CD4-positive, alpha-beta T cell (primary cell): ENCODE results near the gene MRPS34. TPM values are rescaled to one million over a fixed set of nuclear protein-coding genes. Genes with fewer than 3 reads are reported as not detected.

Experiments
- ATAC-seq: fragments of 200-7000 bp; cut with Tn5 transposase; one replicate; pipeline ENCODE4 v1.10.0; 2022; ENCODE audit warnings: mild to moderate bottlenecking; ENCODE audit not compliant: poor library complexity
- CTCF ChIA-PET: fragments of 350-600 bp; sonication (Branson Sonifier 250); formaldehyde crosslinking; loops from one replicate; lab custom pipeline; 2021; ENCODE audit warnings: antibody characterized with exemption, inconsistent platforms; lab: Charles Lee
- POLR2A ChIA-PET: fragments of 350-600 bp; sonication (Branson Sonifier 250); formaldehyde crosslinking; loops from one replicate; lab custom pipeline; 2021; ENCODE audit warnings: antibody characterized with exemption, inconsistent platforms; lab: Charles Lee
- DNase-seq, 14 experiments: peaks; one replicate each; pipeline ENCODE4 v3.0.0-alpha.2; 2013 to 2020; ENCODE audit warnings: mixed read lengths in 2 of 14
- H3K27ac ChIP-seq, 2 donors: one replicate each; pipeline versions ENCODE4 v1.5.1 to v1.7.0; 2013; ENCODE audit warnings: low read length in 2 of 2, low read depth in 1 of 2, mild to moderate bottlenecking in 1 of 2
- H3K27me3 ChIP-seq, 2 experiments: 1 replicate in 1 of 2; 2 replicates in 1 of 2; pipeline versions ENCODE4 v1.6.1 to v1.7.0; 2013; ENCODE audit warnings: low read length in 2 of 2, control low read depth in 1 of 2, mild to moderate bottlenecking in 1 of 2, moderate library complexity in 1 of 2; ENCODE audit not compliant: insufficient read depth in 2 of 2, control insufficient read depth in 1 of 2
- H3K36me3 ChIP-seq: one replicate; pipeline ENCODE4 v1.6.1; 2013; ENCODE audit warnings: low read length, control low read depth; ENCODE audit not compliant: insufficient read depth
- H3K4me1 ChIP-seq: one replicate; pipeline ENCODE4 v1.6.1; 2013; ENCODE audit warnings: low read length, control low read depth; ENCODE audit not compliant: insufficient read depth
- H3K4me3 ChIP-seq: one replicate; pipeline ENCODE4 v1.5.1; 2013; ENCODE audit warnings: mild to moderate bottlenecking, low read length, moderate library complexity
- H3K9me3 ChIP-seq, 2 experiments: 1 replicate in 1 of 2; 2 replicates in 1 of 2; pipeline versions ENCODE4 v1.6.1 to v1.7.0; 2013; ENCODE audit warnings: low read length in 2 of 2, mild to moderate bottlenecking in 2 of 2, control low read depth in 1 of 2, moderate library complexity in 1 of 2; ENCODE audit not compliant: control insufficient read depth in 1 of 2, insufficient read depth in 1 of 2
- H3K27ac Mint-ChIP-seq: one replicate; pipeline ENCODE4 v1.8.0; 2020; ENCODE audit warnings: mixed read lengths
- H3K27me3 Mint-ChIP-seq: one replicate; pipeline ENCODE4 v1.8.0; 2021; ENCODE audit warnings: mixed read lengths
- H3K36me3 Mint-ChIP-seq: one replicate; pipeline ENCODE4 v1.8.0; 2021; ENCODE audit warnings: low read depth, mixed read lengths
- H3K4me1 Mint-ChIP-seq: one replicate; pipeline ENCODE4 v1.8.0; 2021; ENCODE audit warnings: low read depth, mixed read lengths
- H3K4me3 Mint-ChIP-seq: one replicate; pipeline ENCODE4 v1.8.0; 2020; ENCODE audit warnings: mild to moderate bottlenecking, mixed read lengths
- H3K9me3 Mint-ChIP-seq: one replicate; pipeline ENCODE4 v1.8.0; 2020; ENCODE audit warnings: mixed read lengths
- CTCF ChIP-seq: fragments of 200-600 bp; IDR thresholded peaks from one replicate; pipeline ENCODE4 v1.8.0; 2022; ENCODE audit warnings: antibody characterized with exemption, mild to moderate bottlenecking
- intact Hi-C, 2 experiments: fragments of 100-400 bp; cut with DNase I in 1 of 2; cut with micrococcal nuclease in 1 of 2; formaldehyde crosslinking; loops; one replicate each; pipeline versions ENCODE4 v1.15.1 to v1.9.0; 2023 to 2025; cut with DNase I, micrococcal nuclease
- total RNA-seq, 174 experiments: library from RNA in 2 of 174; stranded (reverse) in 2 of 174; gene quantifications; one replicate each; pipeline ENCODE4 v1.2.3 and lab custom pipeline; 2021 to 2026

Gene MRPS34
- total RNA-seq, 2 experiments from 2014 or later, result 25.5 to 26.9 TPM

DNA sequence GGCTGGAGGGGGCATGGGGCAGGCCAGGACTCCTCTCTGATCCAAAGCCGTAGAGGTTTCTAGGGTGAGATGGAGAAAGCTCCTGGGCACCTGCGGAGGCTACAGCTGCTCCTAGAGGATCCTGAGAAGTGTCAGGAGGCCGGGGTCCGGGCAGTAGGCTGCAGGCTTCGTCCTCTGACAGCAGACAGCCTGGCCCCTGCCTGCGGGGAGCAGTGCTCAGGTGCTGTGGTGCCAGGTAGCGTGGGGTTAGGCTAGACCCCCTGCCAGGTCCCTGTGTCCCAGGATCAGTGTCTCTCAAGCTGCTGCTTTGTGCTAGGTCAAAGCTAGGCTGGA is 1.5 kb upstream of the MRPS34 start:
- Histone ChIP-seq H3K36me3 (peaks cover 39% of the 10 kb centered on the region), H3K4me3 (peak overlapping the region; percentile 89), H3K27me3 (no peaks in the 10 kb centered on the region), H3K27ac (peak overlapping the region in 1 of 2 donors; percentile 55), H3K9me3 (peaks cover 0 to 4% of the 10 kb centered on the region in 2 experiments), H3K4me1 (peaks cover 45% of the 10 kb centered on the region)
- peak overlapping the region; percentile 48 for H3K4me3 Mint-ChIP-seq
- no peaks in the 10 kb centered on the region for H3K9me3 Mint-ChIP-seq
- TF ChIP-seq CTCF, result no peak
- ChIA-PET POLR2A (interaction anchor here (1.0 to 7.9 kb wide), 3 partner anchors 7 to 15 kb away, joined by 3 to 163 read pairs (median 3); partner anchors contain the start of genes NUBP2 and SPSB3), CTCF (interaction anchor here (4.0 kb wide), 1 partner anchor 8 kb away, joined by 21 read pairs; the partner anchor contains the start of genes NUBP2 and SPSB3)
- no peaks in the 10 kb centered on the region for H3K27me3 Mint-ChIP-seq
- ATAC-seq, result no peak
- no peak for DNase-seq
- H3K36me3 Mint-ChIP-seq, result peaks cover 28% of the 10 kb centered on the region
- H3K27ac Mint-ChIP-seq, result no peak overlapping the region
- intact Hi-C loops, result loop anchor here (5.0 to 10.0 kb wide), 6 partner anchors 53 to 422 kb away; partner anchors contain the start of genes FAHD1 (in 1 of the 2), GNPTG (in 1 of the 2), HAGH (in 1 of the 2) and JPT2 (in 1 of the 2)
- H3K4me1 Mint-ChIP-seq, result peaks cover 16% of the 10 kb centered on the region

DNA sequence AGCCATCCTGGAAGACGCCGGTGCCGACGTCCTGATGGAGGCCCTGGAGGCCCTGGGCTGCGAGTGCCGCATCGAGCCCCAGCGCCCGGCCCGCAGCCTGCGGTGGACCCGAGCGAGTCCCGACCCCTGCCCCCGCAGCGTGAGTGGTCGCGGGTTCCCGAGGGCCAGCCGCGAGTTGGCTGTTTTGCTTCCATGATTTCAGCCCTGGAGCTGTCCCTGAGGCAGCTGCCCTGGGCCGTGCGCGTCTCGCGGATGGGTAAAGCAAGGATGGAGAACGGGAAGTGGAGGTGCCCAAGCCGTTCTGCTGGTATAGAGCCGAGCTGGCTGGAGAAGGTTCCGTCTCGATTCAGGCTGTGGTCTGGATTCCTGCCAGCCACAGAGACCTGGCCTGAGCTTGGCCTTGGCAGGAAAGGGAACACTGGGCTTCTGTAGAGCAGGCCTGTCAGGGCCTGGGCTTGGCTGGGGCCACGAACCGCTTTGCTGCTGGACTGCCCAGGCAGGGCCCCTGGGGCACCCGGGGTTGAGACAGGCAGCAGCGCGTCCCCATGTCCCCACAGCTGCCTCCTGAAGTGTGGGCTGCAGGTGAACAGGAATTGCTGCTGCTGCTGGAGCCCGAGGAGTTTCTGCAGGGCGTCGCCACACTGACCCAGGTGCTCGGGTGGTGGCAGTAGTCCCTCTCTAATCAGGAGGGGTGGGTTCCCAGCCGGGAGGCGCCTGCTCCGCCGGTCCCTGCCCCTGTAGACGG is 941 bp upstream of the MRPS34 start:
- no peaks in the 10 kb centered on the region for H3K27me3 ChIP-seq
- DNase-seq, result peak in 1 of 14 experiments; percentile 29
- Mint-ChIP-seq H3K4me3 (peak overlapping the region; percentile 93), H3K27ac (peak overlapping the region; percentile 65), H3K9me3 (no peaks in the 10 kb centered on the region), H3K27me3 (no peaks in the 10 kb centered on the region), H3K4me1 (peaks cover 16% of the 10 kb centered on the region), H3K36me3 (peaks cover 27% of the 10 kb centered on the region)
- ChIA-PET CTCF (interaction anchor here (4.0 kb wide), 1 partner anchor 9 kb away, joined by 21 read pairs; the partner anchor contains the start of genes NUBP2 and SPSB3), POLR2A (interaction anchor here (0.6 to 7.9 kb wide), 4 partner anchors 8 to 68 kb away, joined by 3 to 163 read pairs (median 12); partner anchors contain the start of genes FAHD1, HAGH, MAPK8IP3 and NUBP2)
- H3K9me3 ChIP-seq, result peaks cover 0 to 4% of the 10 kb centered on the region in 2 experiments
- peaks cover 36% of the 10 kb centered on the region for H3K36me3 ChIP-seq
- H3K27ac ChIP-seq, result peak overlapping the region; percentile 55 to 69
- intact Hi-C loops, result loop anchor here (1.0 to 10.0 kb wide), 10 partner anchors 8 to 422 kb away; partner anchors contain the start of genes FAHD1 (in 2 of the 2), HAGH (in 2 of the 2), NUBP2 (in 2 of the 2) and SPSB3 (in 2 of the 2)
- H3K4me1 ChIP-seq, result peaks cover 42% of the 10 kb centered on the region
- H3K4me3 ChIP-seq, result peak overlapping the region; percentile 89
- no peak for TF ChIP-seq CTCF
- ATAC-seq, result no peak

- Mint-ChIP-seq H3K27ac (peak within 1 kb of the TSS; percentile 92), H3K9me3 (no peaks in the 10 kb centered on the region), H3K27me3 (no peaks in the 10 kb centered on the region), H3K36me3 (peaks cover 36% of the 10 kb centered on the region), H3K4me3 (peak within 1 kb of the TSS; percentile 98), H3K4me1 (peaks cover 16% of the 10 kb centered on the region)
- intact Hi-C loops, result loop anchor here (2.0 to 10.0 kb wide), 9 partner anchors 54 to 420 kb away; partner anchors contain the start of genes FAHD1 (in 2 of the 2), HAGH (in 2 of the 2), GNPTG (in 1 of the 2) and JPT2 (in 1 of the 2)
- TF ChIP-seq CTCF, result no peak
- Histone ChIP-seq H3K27me3 (no peaks in the 10 kb centered on the region), H3K36me3 (peaks cover 27% of the 10 kb centered on the region), H3K27ac (peak within 1 kb of the TSS; percentile 41 to 69), H3K4me1 (peaks cover 42% of the 10 kb centered on the region), H3K9me3 (peaks cover 0 to 4% of the 10 kb centered on the region in 2 experiments), H3K4me3 (peak within 1 kb of the TSS; percentile 89)
- CTCF ChIA-PET, result interaction anchor here (1.1 to 4.0 kb wide), 3 partner anchors 10 to 66 kb away, joined by 3 to 21 read pairs (median 3); partner anchors contain the start of genes MAPK8IP3, NUBP2 and SPSB3
- peak; percentile 45 for ATAC-seq
- peak in 12 of 14 experiments; percentile 27 to 74 (median 44) for DNase-seq
- POLR2A ChIA-PET, result interaction anchor here (0.8 to 7.9 kb wide), 5 partner anchors 9 to 463 kb away, joined by 5 to 163 read pairs (median 7); partner anchors contain the start of genes FAHD1, HAGH, MAPK8IP3 and NUBP2
Measured at GRCh38 chr16:1772362-1772907, 499 bp downstream of the MRPS34 start, which contains the start of gene EME2. Gene EME2 (plus strand): TSS chr16:1772810. CDS start chr16:1773228, 418 bp downstream.
